GM12878 (cell line): ENCODE data around the gene ACAP2. TPM values are rescaled to one million over a fixed set of nuclear protein-coding genes. Genes with fewer than 3 reads are reported as not detected.

Experiments
- ATAC-seq: fragments of 200-7000 bp; cut with Tn5 transposase; 3 replicates; pipeline ENCODE4 v1.9.1; 2020; ENCODE audit warnings: mild to moderate bottlenecking, moderate library complexity
- BruUV-seq: library from RNA; stranded (reverse); fragments of 400-500 nt; replicated peaks from 2 replicates; lab custom pipeline; 2021; lab: Mats Ljungman, UMichigan
- CTCF ChIA-PET: fragments of 300-600 bp; sonication (Branson Sonifier 250); formaldehyde crosslinking; extraction: SDS; loops from one replicate; lab custom pipeline; 2021; ENCODE audit warnings: inconsistent platforms; lab: Yijun Ruan, JAX
- POLR2A ChIA-PET: fragments of 350-600 bp; formaldehyde crosslinking; extraction: SDS; loops from one replicate; lab custom pipeline; 2021; ENCODE audit warnings: inconsistent platforms; lab: Charles Lee
- RAD21 ChIA-PET: fragments of 300-600 bp; sonication (Branson Sonifier 250); formaldehyde crosslinking; loops from one replicate; lab custom pipeline; 2023; ENCODE audit warnings: antibody characterized with exemption; ENCODE audit not compliant: unreplicated experiment; lab: Charles Lee
- SMC1A ChIA-PET: fragments of 300-600 bp; sonication (Branson Sonifier 250); formaldehyde crosslinking; loops from one replicate; lab custom pipeline; 2023; ENCODE audit not compliant: unreplicated experiment, uncharacterized antibody; lab: Charles Lee
- DNase-seq: peaks from one replicate; pipeline ENCODE4 v3.0.0-alpha.2; 2011; ENCODE audit warnings: low read depth, low spot score
- FAIRE-seq: peaks from 3 replicates; lab custom pipeline; 2011; peaks lifted over from hg19 to GRCh38; lab: Jason Lieb, UNC
- H2AFZ ChIP-seq: 2 replicates; pipeline ENCODE4 v1.6.0; 2011; ENCODE audit warnings: low read depth, low read length, control low read depth; ENCODE audit not compliant: control insufficient read depth
- H3K27ac ChIP-seq: 2 replicates; pipeline ENCODE4 v1.5.1; 2011; ENCODE audit warnings: control low read depth; ENCODE audit not compliant: control insufficient read depth, insufficient read depth
- H3K27me3 ChIP-seq, 2 experiments: replicated peaks in 1 of 2; 2 replicates each; pipeline versions ENCODE4 v1.6.0 to v1.6.1; 2011; ENCODE audit warnings: low read length in 1 of 2; ENCODE audit not compliant: control insufficient read depth in 2 of 2, insufficient read depth in 2 of 2
- H3K36me3 ChIP-seq, 2 experiments: 2 replicates each; pipeline ENCODE4 v1.5.1; 2011; ENCODE audit warnings: low read length in 1 of 2; ENCODE audit not compliant: control insufficient read depth in 2 of 2, insufficient read depth in 2 of 2
- H3K4me1 ChIP-seq: 2 replicates; pipeline ENCODE4 v1.6.1; 2011; ENCODE audit warnings: mild to moderate bottlenecking, low read length, moderate library complexity, mixed read lengths; ENCODE audit not compliant: control insufficient read depth, insufficient read depth
- H3K4me2 ChIP-seq: 2 replicates; pipeline ENCODE4 v1.6.0; 2011; ENCODE audit warnings: control low read depth; ENCODE audit not compliant: control insufficient read depth, insufficient read depth
- H3K4me3 ChIP-seq: fragments of 200-600 bp; sonication (generic); 2 replicates; pipeline ENCODE4 v1.5.1; 2016
- H3K79me2 ChIP-seq: 2 replicates; pipeline ENCODE4 v1.6.0; 2011; ENCODE audit warnings: low read length; ENCODE audit not compliant: control insufficient read depth, insufficient read depth
- H3K9ac ChIP-seq: 2 replicates; pipeline ENCODE4 v1.8.0; 2011; ENCODE audit warnings: low read length, control low read depth, mixed read lengths; ENCODE audit not compliant: control insufficient read depth, insufficient read depth
- H3K9me3 ChIP-seq: replicated peaks from 3 replicates; pipeline ENCODE4 v1.5.1; 2011; ENCODE audit warnings: mild to moderate bottlenecking, low read length; ENCODE audit not compliant: control insufficient read depth, insufficient read depth
- H4K20me1 ChIP-seq: 2 replicates; pipeline ENCODE4 v1.6.0; 2011; ENCODE audit not compliant: control insufficient read depth, insufficient read depth
- CHD2 ChIP-seq: IDR thresholded peaks from 2 replicates; pipeline ENCODE4 v1.6.1; 2011; ENCODE audit warnings: low read depth, low read length, improper control_type of control experiment, borderline replicate concordance
- CREB1 ChIP-seq: IDR thresholded peaks from 2 replicates; pipeline ENCODE4 v1.6.1; 2012; ENCODE audit warnings: low read depth, mild to moderate bottlenecking, inconsistent platforms
- ETV6 ChIP-seq, 2 experiments: fragments of 450-650 bp in 1 of 2; IDR thresholded peaks in 1 of 2; conservative IDR thresholded peaks in 1 of 2; 2 replicates each; pipeline ENCODE4 v1.6.1; 2014; ENCODE audit warnings: antibody characterized with exemption in 1 of 2, borderline replicate concordance in 1 of 2, low read depth in 1 of 2, mild to moderate bottlenecking in 1 of 2, moderate library complexity in 1 of 2
- MLLT1 ChIP-seq: fragments of 450-650 bp; IDR thresholded peaks from 2 replicates; pipeline ENCODE4 v1.6.1; 2016; ENCODE audit warnings: mild to moderate bottlenecking
- NBN ChIP-seq: fragments of 450-650 bp; IDR thresholded peaks from 2 replicates; pipeline ENCODE4 v1.6.1; 2016
- NRF1 ChIP-seq: conservative IDR thresholded peaks from 2 replicates; pipeline ENCODE4 v1.6.1; 2011; ENCODE audit warnings: mild to moderate bottlenecking, low read depth, low read length, improper control_type of control experiment
- SMARCA5 ChIP-seq: fragments of 450-650 bp; IDR thresholded peaks from 2 replicates; pipeline ENCODE4 v1.6.1; 2017; ENCODE audit warnings: mild to moderate bottlenecking
- SPI1 ChIP-seq: IDR thresholded peaks from 2 replicates; pipeline ENCODE4 v1.6.1; 2011; ENCODE audit warnings: low read depth, mild to moderate bottlenecking, low read length, moderate library complexity, borderline replicate concordance; ENCODE audit not compliant: insufficient read depth
- TCF12 ChIP-seq: IDR thresholded peaks from 2 replicates; pipeline ENCODE4 v1.6.1; 2011; ENCODE audit warnings: low read depth, mild to moderate bottlenecking, low read length
- WGBS: methylation state at CpG from one replicate; pipeline ENCODE4 v1.1.6; 2016; ENCODE audit warnings: low lambda C conversion rate; ENCODE audit not compliant: insufficient replicate concordance, insufficient coverage; ENCODE audit errors: missing lambda C conversion rate; 5-methylcytosine and 5-hydroxymethylcytosine counted together
- in situ Hi-C: fragments of 300-500 bp; cut with MboI; formaldehyde crosslinking; loops from 9 replicates; pipeline ENCODE4 v1.14.3; 2018; ENCODE audit warnings: mixed read lengths
- intact Hi-C: fragments of 100-400 bp; cut with micrococcal nuclease; formaldehyde crosslinking; loops from one replicate; pipeline ENCODE4 v1.14.2; 2022; ENCODE audit not compliant: unreplicated experiment
- polyA plus RNA-seq, 11 experiments: library from polyadenylated mRNA; depleted of rRNA in 4 of 11; unstranded in 6 of 11; stranded (reverse) in 5 of 11; fragments of >200 nt; fragmentation: Nextera tagmentation in 4 of 11; fragmentation: Illumina TruSeq in 1 of 11; extraction: Ambion mirVana in 4 of 11; extraction: Trizol in 1 of 11; gene quantifications; 1 replicate in 1 of 11; 2 replicates in 10 of 11; pipeline versions ENCODE4 v1.2.1 to v1.2.3, GENCODE V29; 2011 to 2016; ENCODE audit warnings: inconsistent platforms in 2 of 11, missing spikeins in 2 of 11, low read depth in 1 of 11
- total RNA-seq, 4 experiments: library from RNA; depleted of rRNA in 3 of 4; stranded (reverse); fragments of >200 nt in 3 of 4; fragmentation: Illumina TruSeq in 1 of 4; extraction: Trizol in 1 of 4; gene quantifications; 2 replicates each; pipeline versions ENCODE4 v1.2.1 to v1.2.3, GENCODE V29; 2013 to 2021
- TF ChIP-seq, protein P1 (sequence below): fragments of 450-650 bp; conservative IDR thresholded peaks from 2 replicates; pipeline ENCODE4 v1.6.1; 2017; ENCODE audit warnings: mild to moderate bottlenecking, moderate library complexity

Gene ACAP2
- total and polyA plus RNA-seq, 10 of the 15 experiments (the other 5 are each of a cell fraction or from before 2014, with no cell fraction given): 7.1 to 53.8 (median 35.7) TPM

DNA sequence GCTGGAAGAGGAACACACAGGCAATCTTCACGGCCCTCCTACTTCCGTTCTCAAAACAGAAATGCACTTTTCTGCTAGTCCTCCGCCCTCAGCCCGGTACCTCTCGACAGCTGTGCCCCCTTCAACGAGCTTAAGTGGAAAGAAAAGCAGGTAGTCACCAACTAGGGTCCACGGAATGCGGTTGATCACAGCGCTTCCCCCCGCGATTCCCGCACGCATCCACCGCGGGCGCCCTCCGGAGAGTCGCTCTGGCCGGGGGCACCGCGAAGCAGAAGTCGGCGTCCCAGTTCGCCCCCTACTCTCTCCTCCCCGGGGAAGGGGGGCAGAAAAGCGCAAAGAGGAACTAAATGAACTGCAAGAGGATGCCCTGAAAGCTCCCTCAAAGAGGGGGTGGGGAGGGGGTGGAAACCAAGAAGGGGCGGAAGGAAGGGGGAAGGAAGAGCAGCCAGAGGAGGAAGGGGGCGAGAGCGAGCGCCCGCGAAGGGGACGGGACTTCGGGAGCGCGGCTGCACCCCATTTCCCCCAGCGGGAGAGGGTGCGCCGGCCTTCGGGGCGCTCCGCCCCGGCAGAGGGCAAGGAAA, 738 bp downstream of the ACAP2 start:
- TF ChIP-seq TCF12: 0 out of 2 replicates have a peak, but pooled peaks have one; percentile 29
- TF ChIP-seq MLLT1: 0 out of 2 replicates have a peak, but pooled peaks have one; percentile 41
- TF ChIP-seq SPI1: peak; percentile 18; the same call in 1 of the 2 replicates
- TF ChIP-seq SMARCA5: 0 out of 2 replicates have a peak, but pooled peaks have one; percentile 13
- TF ChIP-seq CREB1: no peak
- TF ChIP-seq CHD2: 0 out of 2 replicates have a peak, but pooled peaks have one; percentile 26
- TF ChIP-seq NRF1: no peak
- TF ChIP-seq, protein P1, sequence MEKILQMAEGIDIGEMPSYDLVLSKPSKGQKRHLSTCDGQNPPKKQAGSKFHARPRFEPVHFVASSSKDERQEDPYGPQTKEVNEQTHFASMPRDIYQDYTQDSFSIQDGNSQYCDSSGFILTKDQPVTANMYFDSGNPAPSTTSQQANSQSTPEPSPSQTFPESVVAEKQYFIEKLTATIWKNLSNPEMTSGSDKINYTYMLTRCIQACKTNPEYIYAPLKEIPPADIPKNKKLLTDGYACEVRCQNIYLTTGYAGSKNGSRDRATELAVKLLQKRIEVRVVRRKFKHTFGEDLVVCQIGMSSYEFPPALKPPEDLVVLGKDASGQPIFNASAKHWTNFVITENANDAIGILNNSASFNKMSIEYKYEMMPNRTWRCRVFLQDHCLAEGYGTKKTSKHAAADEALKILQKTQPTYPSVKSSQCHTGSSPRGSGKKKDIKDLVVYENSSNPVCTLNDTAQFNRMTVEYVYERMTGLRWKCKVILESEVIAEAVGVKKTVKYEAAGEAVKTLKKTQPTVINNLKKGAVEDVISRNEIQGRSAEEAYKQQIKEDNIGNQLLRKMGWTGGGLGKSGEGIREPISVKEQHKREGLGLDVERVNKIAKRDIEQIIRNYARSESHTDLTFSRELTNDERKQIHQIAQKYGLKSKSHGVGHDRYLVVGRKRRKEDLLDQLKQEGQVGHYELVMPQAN: peak; percentile 30; the same call in 1 of the 2 replicates
- peak in 1 of 2 experiments; percentile 58; a peak in 2 of 4 replicates for TF ChIP-seq ETV6 (conservative IDR thresholded peaks at IDR 0.05 in 1 of 2, IDR thresholded peaks at IDR 0.05 in 1 of 2; ENCODE audit: borderline replicate concordance in 1 of 2, low read depth in 1 of 2)
- 0 out of 2 replicates have a peak, but pooled peaks have one; percentile 23 for TF ChIP-seq NBN
- TF ChIP-seq, all 136 proteins: peak for 8
- FAIRE-seq (peak; percentile 73), ATAC-seq (peak; percentile 26), DNase-seq (no peak)
- H2AFZ ChIP-seq: peak overlapping the region; percentile 90
- under 1% methylated on average over 41 of the region's 43 CpGs for WGBS
- peak overlapping the region; percentile 70 for H3K4me2 ChIP-seq
- CTCF ChIA-PET: interaction anchor here (1.5 to 7.0 kb wide), 3 partner anchors 27 to 172 kb away, joined by 3 to 51 read pairs (median 3); partner anchors contain the start of gene XXYLT1
- RAD21 ChIA-PET: interaction anchor here (0.7 to 5.0 kb wide), 6 partner anchors 20 to 171 kb away, joined by 4 to 49 read pairs (median 10); partner anchors contain the start of genes PPP1R2 and XXYLT1
- H4K20me1 ChIP-seq: no peaks in the 10 kb centered on the region
- intact Hi-C loops (loop anchor here (2.0 to 5.0 kb wide), 3 partner anchors 47 to 171 kb away; partner anchors contain the start of gene XXYLT1), in situ Hi-C loops (loop anchor here (10.0 kb wide), 1 partner anchor 767 kb away; the partner anchor contains the start of gene LSG1)
- no peaks in the 10 kb centered on the region for H3K27me3 ChIP-seq
- H3K4me3 ChIP-seq: peak overlapping the region; percentile 89
- peaks cover 54% of the 10 kb centered on the region for H3K79me2 ChIP-seq
- SMC1A ChIA-PET: interaction anchor here (0.9 to 5.3 kb wide), 5 partner anchors 11 to 171 kb away, joined by 3 to 63 read pairs (median 3); partner anchors contain the start of gene XXYLT1
- no peaks in the 10 kb centered on the region for H3K36me3 ChIP-seq
- no peaks in the 10 kb centered on the region for H3K9me3 ChIP-seq
- H3K4me1 ChIP-seq: peaks cover 7% of the 10 kb centered on the region
- H3K9ac ChIP-seq: peak overlapping the region; percentile 88
- POLR2A ChIA-PET: interaction anchor here (0.6 to 3.7 kb wide), 13 partner anchors 25 to 343 kb away, joined by 3 to 29 read pairs (median 3); no protein-coding TSS in a partner anchor
- H3K27ac ChIP-seq: peak overlapping the region; percentile 82
- no TSS peak for BruUV-seq
